ENCODE measurements around the gene SLC49A4. TPM values are rescaled to one million over a fixed set of nuclear protein-coding genes. Genes with fewer than 3 reads are reported as not detected.

The SLC49A4 gene
- polyA plus RNA-seq, 5 donors, result 8.6 to 11.9 (median 10.4) TPM

DNA sequence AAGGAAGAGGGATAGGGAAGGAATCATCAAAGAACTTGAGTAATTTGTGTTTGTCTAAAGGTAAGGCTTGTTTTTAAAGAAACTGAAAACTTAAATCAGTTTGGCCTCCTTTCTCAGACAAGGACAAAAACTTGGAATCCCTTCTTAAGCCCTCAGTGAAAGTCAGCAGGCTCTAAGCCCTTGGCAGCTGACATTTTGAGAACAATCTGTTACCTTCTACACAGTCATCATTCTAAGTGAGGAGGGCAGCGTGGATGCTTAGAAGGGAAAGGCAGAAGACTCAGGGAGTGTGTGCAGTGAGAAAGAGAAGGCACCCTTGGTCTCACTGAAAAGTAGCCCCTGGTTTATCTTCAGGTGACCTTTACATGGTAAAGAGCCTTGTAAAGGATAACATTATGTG, 12.1 kb upstream of the SLC49A4 start:
- no peak for DNase-seq

DNA sequence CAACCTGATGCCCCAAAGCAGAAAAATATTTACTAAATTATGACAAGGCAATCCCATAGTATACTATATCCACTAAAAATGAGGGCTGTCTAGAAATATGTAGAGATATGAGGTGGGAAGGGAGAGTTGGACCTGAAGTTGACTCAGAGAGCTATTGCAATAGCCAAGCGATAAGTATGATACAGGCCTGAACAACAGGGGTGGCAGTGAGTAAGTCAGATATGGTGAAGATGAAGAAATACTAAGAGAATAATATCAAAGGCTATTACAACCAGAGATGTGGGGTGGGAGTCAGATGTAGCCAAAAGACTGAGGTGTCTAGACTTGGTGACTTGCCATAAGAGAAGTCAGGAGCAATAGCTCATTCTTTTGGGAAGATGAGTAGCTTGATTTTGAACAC, 10.4 kb upstream of the SLC49A4 start:
- no peak for DNase-seq

DNA sequence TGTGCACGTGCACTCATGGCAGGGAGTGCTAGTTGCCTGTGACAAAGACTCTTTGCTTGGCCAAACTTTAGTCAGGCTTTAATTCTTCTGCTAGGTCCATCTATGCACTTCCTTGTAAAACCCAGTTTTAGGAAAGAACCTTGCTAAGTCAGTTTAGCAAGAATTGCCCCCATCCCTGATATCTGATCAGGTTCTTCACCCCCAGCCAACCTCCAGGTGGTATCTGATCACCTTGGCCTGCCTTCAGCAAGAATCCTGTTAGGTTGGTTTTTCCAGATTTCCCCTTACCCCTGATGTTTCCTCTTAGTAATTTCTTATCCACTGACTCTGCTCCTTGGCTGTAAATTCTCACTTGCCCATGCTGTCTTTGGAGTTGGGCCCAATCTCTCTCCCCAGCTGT, 9.6 kb upstream of the SLC49A4 start:
- no peak for DNase-seq

DNA sequence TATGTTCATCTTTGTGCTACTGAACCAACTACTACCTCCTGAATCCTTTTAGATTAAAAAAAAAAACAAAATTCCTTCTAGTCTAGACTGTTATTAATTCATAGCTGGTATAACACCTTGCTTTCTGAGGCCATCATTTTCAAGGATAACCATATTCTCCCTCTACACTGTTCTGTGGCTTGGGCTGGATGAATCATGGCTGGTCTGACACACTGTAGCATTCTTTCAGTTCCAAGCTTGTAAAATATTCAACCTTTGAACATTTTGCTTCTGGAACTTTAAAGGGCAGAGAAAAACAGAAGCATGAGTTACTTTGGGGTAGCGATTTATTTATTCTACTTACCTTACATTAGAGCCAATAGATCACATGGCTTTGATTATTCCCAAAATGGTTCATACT, 8.8 kb upstream of the SLC49A4 start:
- DNase-seq, result no peak

DNA sequence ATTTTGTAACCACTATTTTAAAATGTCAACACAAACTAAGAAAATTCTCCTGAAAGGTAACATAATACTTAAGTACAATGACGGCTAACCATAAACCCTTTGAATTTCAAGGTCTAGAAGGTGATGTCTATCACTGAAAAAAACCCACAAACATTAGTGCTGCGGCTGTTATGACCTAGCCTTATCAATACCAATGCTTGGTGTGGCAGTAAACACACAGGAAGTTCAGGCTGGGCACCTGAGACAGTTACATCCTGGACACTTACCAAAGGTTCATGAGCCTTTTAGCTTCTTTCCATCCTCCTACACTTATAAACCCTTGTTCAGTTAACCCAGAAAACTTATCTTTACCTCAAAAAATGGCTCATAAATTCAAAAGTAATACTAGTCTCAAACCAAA, 7.0 kb upstream of the SLC49A4 start:
- DNase-seq, result no peak

DNA sequence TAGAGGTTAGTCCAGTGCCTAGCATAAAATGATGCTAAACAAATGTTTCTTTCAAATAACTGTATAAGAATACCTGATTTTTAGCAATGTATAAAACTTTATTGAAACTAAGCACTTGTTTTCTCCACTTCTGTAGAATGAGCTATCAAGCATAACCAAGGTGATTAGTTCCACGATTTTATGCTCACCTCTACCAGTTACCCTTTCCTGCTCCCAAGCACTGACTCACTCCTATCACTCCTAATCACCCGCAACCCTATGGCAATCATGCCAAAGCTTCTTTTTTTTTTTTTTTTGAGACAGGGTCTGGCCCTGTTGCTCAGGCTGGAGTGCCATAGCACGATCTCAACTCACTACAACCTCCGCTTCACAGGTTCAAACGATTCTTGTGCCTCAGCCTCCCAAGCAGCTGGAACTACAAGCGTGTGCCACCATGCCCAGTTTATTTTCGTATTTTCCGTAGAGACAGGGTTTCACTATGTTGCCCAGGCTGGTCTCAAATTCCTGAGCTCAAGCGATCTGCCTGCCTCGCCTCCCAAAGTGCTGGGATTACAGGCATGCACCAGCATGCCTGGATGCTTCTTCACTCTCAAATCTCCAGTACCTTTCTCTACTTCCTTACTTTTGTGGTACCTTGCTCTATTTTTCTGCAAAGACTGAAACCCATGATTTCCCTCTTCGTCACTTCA, 5.1 kb upstream of the SLC49A4 start:
- DNase-seq, result no peak

DNA sequence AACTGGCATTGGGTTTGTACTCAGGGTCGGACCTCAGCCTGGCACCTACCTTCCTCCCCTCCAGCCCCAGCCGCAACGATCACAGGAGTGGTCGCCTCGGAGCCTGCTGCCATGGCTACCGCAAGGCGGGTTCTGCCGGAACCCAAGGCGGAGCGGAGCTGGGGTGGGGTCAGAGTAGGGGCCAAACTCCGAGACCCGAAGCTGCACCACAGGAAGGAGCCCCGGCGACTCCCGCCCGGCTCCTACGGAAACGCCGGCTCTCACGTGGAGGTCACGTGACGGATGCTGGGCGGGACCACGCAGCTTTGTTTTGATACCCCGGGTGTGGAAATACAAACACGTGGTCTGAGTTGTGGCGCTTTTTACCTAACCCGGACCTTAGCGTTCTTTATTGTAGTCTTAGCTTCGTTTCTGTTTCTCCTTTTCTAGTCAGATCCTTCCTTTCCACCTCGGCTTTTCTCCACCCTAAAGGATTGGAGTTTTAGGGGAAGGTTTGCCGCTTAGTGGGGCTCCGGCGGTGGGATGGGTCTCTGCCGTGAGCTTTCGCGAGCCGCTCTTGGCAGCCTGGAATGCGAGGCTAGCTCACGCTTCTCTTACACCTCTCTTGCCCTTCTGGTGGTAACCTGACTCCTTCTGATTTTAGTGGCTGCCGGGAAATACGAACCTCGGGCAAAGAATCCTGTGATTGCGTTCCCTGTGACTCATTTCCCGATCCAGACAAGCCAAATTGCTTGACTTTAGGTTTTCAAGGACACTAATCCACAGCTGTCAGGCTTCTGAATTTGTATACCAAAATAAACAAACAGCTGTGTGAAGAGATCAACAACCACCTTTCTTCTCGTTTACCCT, 1.1 kb upstream of the SLC49A4 start, which contains the start of gene HSPBAP1:
Gene HSPBAP1 (minus strand): TSS at position 264 of the 849 bp plus-strand sequence. CDS start 151 bp downstream, at position 113.
- DNase-seq, result peak; percentile 85 to 86

DNA sequence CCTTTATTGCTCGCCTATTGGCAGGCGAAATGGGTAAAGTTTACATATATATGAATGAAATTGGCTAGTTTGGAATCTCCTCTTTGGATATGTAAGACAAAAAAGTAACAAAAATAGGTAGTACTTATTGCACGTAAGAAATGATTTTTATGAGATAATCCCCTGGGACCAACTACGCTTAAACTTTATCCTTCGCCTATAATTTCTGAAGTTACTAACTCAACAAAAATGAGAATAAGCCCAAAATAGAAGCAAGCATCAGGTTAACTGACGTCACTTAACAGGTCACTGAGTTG, 438 bp upstream of the SLC49A4 start:
- no peak for DNase-seq

DNA sequence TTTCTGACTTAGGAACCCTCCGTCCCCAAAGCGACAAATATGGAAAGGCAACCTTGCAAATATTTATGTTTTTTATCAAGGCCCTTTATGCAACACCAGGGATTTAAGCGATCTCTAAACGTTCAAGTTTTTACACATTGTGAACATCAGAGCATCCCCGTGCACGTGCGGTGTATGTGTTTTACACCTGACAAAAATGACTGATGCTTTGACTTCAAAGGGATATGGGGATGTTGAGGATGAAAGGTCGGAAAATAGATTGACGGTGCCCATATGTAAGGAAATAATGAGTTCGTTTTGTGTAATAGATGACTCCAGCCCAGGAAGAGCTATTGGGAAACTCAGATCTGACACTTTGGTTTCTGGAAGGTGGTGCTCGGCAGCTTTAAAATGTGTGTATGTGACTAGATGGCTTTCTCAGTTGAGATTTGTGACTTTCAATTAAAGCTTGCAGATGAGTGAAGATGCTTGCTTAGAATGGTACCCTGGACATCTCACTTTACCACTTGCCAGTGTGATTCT, 866 bp downstream of the SLC49A4 start:
- peak in 1 of 2 donors; percentile 12 for DNase-seq

DNA sequence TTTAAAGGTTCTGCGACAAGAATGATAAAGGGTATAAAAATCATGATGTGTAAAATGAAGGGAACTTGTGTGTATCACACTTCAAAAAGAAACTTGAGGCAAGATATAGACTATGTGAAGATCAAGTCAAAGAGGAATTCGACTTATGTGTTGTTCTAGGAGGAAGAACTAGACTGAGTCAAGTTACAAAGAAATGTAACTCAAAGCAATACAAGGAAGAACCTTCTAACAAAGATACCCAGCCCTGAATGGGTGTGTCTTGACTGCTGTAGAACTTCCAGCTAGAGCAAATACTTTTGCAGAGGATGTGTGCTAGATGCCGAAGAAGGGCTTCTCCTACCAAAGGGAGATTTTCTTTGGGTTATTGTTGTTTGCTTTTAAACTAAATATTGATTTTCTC, 2.4 kb downstream of the SLC49A4 start:
- DNase-seq, result no peak

DNA sequence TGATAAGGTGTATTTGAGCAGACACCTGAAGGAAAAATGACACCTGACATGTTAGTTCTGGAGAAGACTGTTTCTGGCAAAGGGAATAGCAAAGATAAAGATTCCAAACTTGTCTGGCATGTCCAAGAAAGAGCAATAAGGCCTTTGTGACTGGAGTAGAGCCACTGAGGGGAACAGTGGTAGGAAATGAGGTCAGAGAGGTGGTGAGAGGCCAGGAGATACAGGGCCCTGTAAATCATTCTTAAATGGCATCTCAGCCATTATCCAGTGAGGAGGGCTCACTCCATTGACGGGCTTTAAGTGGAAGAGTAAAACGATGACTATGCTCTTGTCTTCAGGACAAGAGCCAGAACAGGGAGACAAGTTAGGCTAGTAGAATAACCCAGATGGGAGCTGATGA, 4.5 kb downstream of the SLC49A4 start:
- DNase-seq, result no peak

DNA sequence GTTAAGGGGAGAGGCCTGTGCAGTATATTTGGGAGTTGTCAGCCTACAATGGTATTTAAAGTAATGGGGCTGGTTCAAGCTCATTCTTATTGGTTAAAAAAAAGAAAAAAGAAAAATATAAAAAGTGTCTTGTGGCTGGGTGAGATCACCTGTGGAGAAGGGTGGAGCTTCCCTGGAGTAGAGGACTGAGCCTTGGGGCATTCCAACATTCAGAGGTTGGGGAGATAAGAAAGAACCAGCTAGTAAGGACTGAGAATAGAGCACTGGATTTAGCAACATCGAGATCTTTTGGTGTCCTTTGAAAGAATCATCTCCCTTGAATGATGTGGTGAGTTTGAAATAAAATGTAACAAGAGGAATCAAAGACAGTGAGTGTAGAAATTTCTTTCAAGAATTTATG, 5.2 kb downstream of the SLC49A4 start:
- no peak for DNase-seq

DNA sequence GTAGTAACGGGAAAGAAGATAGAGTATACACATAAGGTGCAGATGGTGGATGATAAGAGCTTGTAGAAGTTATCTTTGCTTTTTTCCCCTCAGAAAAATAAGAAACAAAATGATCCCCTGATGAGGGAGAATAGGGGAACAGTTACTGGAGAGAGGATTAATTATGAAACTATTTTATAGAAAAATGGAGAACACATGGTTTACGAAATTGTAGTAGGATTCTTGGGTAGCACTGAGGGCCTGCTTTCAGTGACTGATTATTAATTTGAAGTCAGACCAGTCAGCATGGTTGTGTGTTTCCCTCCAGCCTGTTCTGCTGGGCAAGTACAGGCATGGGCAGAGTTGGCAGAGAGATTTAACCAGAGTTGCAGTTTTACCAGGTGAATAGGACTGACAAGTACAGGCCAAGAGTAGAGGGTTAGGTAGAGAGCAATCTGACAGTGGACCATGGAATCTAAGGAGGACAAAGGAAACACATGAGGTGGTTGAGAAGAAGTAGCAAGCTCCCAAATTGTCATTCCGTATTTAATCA, 5.9 kb downstream of the SLC49A4 start:
- DNase-seq, result no peak

DNA sequence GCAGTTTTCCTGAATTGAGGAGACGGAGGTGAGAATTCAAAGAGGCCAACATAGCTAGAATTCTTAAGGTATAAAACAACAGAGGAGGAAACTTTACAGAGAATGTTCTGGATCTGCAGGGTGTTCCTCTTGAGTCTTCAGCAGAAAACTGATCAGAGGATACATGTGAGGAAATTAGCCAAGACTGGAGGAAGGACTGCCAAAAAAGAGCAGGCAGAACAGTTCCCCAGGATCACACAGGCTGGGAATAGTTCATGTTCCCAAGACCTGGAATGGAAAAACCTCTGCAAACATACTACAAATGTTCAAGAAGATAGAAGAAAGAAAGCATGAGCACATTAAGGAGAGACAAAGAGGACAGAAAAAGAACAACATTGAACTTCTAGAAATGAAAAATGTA, 7.5 kb downstream of the SLC49A4 start:
- DNase-seq, result no peak

DNA sequence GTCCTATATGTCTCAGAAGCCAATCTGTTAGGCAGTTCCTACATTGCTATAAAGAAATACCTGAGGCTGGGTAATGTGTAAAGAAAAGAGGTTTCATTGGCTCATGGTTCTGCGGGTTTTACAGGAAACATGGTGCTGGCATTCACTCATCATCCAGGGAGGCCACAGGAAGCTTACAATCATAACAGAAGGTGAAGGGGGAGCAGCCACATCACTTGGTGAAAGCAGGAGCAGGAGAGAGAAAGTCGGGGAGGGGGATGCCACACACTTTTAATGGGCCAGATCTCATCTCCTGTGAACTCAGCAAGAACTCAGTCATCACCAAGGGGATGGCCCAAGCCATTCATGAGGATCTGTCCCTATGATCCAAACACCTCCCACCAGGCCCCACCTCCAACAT, 9.1 kb downstream of the SLC49A4 start:
- no peak for DNase-seq

DNA sequence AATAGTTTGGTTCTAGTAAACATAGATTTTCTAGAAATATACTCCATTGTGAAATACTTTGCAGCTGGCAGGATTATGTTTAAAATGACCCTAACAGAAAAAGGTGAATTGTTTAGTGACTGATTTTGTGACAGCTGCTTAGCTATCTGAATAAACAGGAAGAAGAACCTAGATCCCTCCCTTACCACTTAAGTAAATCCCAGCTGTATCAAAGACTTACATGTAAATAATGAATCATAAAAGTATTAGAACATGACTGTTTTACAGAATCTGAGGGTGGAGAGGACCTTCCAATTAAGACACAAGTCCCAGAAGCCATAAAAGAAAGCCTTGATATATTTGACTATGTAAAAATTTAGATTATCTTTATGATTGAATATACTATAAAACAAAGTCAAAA, 15.9 kb downstream of the SLC49A4 start:
- no peak for DNase-seq

DNA sequence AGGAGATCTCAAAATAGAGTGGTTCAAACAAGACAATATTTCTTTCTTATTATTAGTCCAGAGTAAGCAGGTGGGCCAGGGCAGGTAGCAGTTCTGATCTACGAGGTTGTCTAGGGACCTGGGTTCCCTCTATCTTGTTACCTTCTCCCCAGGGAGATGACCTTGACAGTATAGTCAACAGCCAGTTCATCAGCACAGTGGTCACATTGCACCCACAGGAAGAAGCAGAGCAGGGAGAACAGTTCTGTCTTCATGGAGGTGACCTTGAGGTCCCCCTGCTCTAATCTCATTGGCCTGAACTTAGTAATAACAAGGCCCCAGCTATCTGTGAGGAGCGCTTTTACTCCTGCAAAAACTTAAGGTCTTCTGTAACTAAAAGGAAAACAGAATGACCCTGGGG, 21.7 kb downstream of the SLC49A4 start:
- no peak for DNase-seq

DNA sequence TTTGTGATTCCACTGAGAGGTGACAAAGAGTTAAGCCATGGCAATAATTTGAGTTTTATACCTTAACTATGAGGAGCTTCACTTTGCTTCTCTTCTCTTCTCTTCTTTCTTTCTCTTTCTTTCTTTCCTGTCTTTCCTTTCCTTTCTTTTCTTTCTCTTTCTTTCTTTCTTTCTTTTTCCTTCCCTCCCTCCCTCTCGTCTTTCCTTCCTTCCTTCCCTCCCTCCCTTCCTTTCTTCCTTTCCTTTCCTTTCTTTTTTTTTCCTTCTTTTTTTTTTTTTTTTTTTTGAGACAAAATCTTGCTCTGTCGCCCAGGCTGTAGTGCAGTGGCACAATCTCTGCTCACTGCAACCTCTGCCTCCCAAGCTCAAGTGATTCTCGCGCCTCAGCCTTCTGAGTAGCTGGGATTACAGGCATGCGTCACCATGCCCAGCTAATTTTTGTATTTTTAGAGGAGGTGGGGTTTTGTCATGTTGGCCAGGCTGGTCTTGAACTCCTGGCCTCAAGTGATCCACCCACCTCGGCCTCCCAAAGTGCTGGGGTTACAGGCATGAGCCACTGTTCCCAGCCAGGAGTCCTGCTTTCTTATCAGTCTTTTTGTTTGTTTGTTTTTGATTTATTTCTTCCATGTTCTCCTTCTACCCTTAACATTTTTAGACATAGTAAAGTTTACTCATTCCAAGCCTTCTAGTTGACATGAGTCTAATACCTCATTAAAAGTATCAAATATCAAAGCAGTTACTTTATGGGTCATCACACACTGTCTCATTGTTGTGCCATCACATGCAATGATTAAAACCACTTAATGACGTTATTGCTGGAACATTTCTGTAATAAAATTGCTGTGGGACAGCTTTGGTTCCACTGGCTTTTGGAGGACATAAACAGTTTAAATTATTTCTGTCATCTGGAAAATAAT, 29.9 kb downstream of the SLC49A4 start:
- DNase-seq, result peak in 1 of 2 donors; percentile 3

DNA sequence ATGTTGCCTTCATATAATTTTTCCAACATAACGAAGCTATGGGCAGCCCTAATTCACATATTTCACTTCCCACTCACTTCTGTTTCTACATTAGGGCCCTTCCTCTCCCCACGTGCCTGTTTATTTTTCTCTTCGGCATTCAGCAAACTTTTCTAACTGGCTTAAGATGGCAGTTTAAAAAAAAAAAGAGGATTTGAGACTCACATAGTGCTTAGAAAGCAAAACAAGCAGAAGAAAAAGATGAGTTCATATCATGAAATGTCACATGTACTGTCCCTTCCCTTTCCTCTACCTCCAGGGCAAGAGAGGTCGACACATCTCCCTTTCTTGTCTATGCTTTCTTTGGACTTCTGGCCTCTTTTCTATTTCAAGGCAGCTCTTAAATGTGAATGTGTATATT, 30.6 kb downstream of the SLC49A4 start:
- no peak for DNase-seq

DNA sequence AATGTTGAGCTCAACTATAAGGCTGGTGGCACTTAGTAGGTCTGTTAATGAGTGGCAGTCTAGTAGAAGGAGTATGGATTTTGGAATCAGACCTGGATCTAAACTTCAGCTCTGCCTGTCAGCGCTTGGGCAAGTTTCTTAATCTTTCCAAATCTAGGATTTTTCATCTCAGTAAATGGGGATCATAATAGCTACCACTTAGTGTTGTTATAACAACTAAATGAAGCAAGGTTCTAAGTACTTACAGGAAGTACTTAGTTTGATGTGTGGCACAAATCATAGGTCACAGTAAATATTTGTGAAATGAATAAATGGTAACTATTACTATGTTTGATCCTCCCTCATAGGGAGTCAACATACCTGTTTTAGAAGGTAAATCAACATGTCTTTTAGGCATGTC, 31.4 kb downstream of the SLC49A4 start:
- DNase-seq, result no peak

DNA sequence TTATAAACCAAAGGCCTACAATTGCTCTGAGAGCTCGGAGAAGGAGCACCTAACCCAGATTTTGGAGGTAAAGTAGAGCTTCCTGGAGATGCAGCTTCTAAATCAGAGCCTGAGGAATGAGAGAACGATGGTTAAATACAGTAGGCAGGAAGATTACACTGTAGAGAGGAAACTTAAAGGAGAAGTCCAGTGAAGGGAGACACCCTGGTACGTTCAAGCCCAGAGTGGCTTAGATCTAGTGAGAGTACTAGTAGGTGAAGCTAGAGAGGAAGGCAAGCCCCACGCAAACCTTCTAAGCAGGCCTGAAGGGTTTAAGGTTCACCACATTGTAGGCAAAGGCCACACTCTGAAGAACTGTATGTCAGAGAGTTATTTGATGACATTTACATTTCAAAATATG, 33.4 kb downstream of the SLC49A4 start:
- no peak for DNase-seq

DNA sequence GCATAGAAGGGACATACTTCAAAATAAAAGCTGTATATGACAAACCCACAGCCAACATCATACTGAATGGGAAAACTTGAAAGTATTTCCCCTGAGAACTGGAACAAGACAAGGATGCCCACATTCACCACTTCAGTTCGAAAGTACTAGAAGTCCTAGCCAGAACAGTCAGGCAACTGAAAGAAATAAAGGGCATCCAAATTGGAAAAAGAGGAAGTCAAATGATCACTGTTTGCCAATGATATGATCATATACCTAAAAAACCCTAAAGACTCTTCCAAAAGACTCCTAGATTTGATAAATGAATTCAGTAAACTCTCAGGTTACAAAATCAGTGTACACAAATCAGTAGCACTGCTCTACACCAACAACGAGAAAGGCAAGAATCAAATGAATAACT, 40.7 kb downstream of the SLC49A4 start:
- no peak for DNase-seq

Measured in right lung (tissue), 5 donors.